DMS 273 treated with DMSO at 0.1 percent for 48 hours (cell line): ENCODE measurements around the gene ELF3.
A peak's percentile ranks its signal among the peaks of the same experiment; 100 is the strongest.
"Not testable (repeated sequence)": the region's sequence is repeated elsewhere in the genome, so short reads cannot be mapped to it uniquely, and the experiment has no call there.

Experiments
- DNase-seq: peaks from one replicate; lab custom pipeline; 2025; lab: John Stamatoyannopoulos, UW

Gene ELF3

GRCh38 chr1:202010180-202011015, at the start of gene ELF3:
TSS of gene ELF3 (plus strand) at chr1:202010587. CDS start at chr1:202011137, 550 bp downstream.
- DNase-seq, result no peak

GRCh38 chr1:201962382-201962781, 48.0 kb upstream of the ELF3 start:
- not testable (repeated sequence) for DNase-seq

- DNase-seq, result no peak
Observed at GRCh38 chr1:201964261-201964660, 46.1 kb upstream of the ELF3 start.

- no peak for DNase-seq
Observed at GRCh38 chr1:201966171-201966570, 44.2 kb upstream of the ELF3 start.

GRCh38 chr1:201968202-201968925, 42.0 kb upstream of the ELF3 start:
- no peak for DNase-seq

- peak; percentile 89 for DNase-seq
Observed at GRCh38 chr1:201970334-201971159, 39.8 kb upstream of the ELF3 start.

- peak; percentile 35 for DNase-seq
Observed at GRCh38 chr1:201982082-201982622, 28.2 kb upstream of the ELF3 start.

GRCh38 chr1:201982623-201983379, 27.6 kb upstream of the ELF3 start, which contains the start of gene RNPEP:
TSS of gene RNPEP (plus strand) at chr1:201982648. CDS start at chr1:201982667, 19 bp downstream.
- DNase-seq, result peak; percentile 39

- no peak for DNase-seq
Observed at GRCh38 chr1:201983380-201983805, 27.0 kb upstream of the ELF3 start.

- no peak for DNase-seq
Observed at GRCh38 chr1:201984446-201984845, 25.9 kb upstream of the ELF3 start.

GRCh38 chr1:201985355-201985754, 25.0 kb upstream of the ELF3 start:
- DNase-seq, result peak; percentile 63

GRCh38 chr1:201988601-201989000, 21.8 kb upstream of the ELF3 start:
- no peak for DNase-seq

- DNase-seq, result no peak
Observed at GRCh38 chr1:201989354-201990128, 20.8 kb upstream of the ELF3 start.

- DNase-seq, result no peak
Observed at GRCh38 chr1:201990427-201990826, 20.0 kb upstream of the ELF3 start.

GRCh38 chr1:201999625-202000238, 10.7 kb upstream of the ELF3 start:
- peak; percentile 19 for DNase-seq

- DNase-seq, result no peak
Observed at GRCh38 chr1:202002507-202002906, 7.9 kb upstream of the ELF3 start.

- no peak for DNase-seq
Observed at GRCh38 chr1:202004711-202005110, 5.7 kb upstream of the ELF3 start.

GRCh38 chr1:202005958-202006357, 4.4 kb upstream of the ELF3 start:
- DNase-seq, result no peak

GRCh38 chr1:202007304-202007703, 3.1 kb upstream of the ELF3 start:
- no peak for DNase-seq
